Cardiac muscle cell (in vitro differentiated cells and primary cell): ENCODE results near the gene KCP. TPM values are rescaled to one million over a fixed set of nuclear protein-coding genes. Genes with fewer than 3 reads are reported as not detected.

Source experiments
- DNase-seq, 2 donors: peaks; one replicate each; pipeline versions ENCODE4 v3.0.0 to v3.0.0-alpha.2; 2010 to 2017; ENCODE audit warnings: low read depth in 1 of 2, low spot score in 1 of 2
- H3K27ac ChIP-seq: fragments of 200-600 bp; sonication (generic); 2 replicates; pipeline ENCODE4 v1.5.1; 2016
- H3K27me3 ChIP-seq: fragments of 200-600 bp; sonication (generic); 2 replicates; pipeline ENCODE4 v1.6.0; 2016; ENCODE audit warnings: control low read depth
- H3K36me3 ChIP-seq: fragments of 200-600 bp; sonication (generic); 2 replicates; pipeline ENCODE4 v1.5.1; 2016; ENCODE audit warnings: control low read depth
- H3K4me1 ChIP-seq: fragments of 200-600 bp; sonication (generic); 2 replicates; pipeline ENCODE4 v1.8.1; 2017; ENCODE audit warnings: low read depth, mild to moderate bottlenecking, mixed run types
- H3K4me3 ChIP-seq: fragments of 200-600 bp; sonication (generic); 2 replicates; pipeline ENCODE4 v1.5.1; 2016; ENCODE audit warnings: mild to moderate bottlenecking
- H3K9me3 ChIP-seq: fragments of 200-600 bp; sonication (generic); 2 replicates; pipeline ENCODE4 v1.5.1; 2017; ENCODE audit warnings: low read depth, mild to moderate bottlenecking, control low read depth
- polyA plus RNA-seq: library from polyadenylated mRNA; unstranded; fragments of >200 nt; fragmentation: Nextera tagmentation; extraction: Ambion mirVana; gene quantifications from 2 replicates; pipeline ENCODE4 v1.2.1, GENCODE V29; 2016
- total RNA-seq: library from RNA; depleted of rRNA; stranded (reverse); fragments of >200 nt; gene quantifications from 2 replicates; pipeline ENCODE4 v1.2.3, GENCODE V29; 2016
- TF ChIP-seq, protein P1 (sequence below): IDR thresholded peaks from 2 replicates; pipeline ENCODE4 v1.5.1; 2012; ENCODE audit warnings: low read depth, mild to moderate bottlenecking, low read length

Gene KCP
- total and polyA plus RNA-seq, 2 experiments from 2014 or later, result 1.2 to 1.6 TPM

DNA sequence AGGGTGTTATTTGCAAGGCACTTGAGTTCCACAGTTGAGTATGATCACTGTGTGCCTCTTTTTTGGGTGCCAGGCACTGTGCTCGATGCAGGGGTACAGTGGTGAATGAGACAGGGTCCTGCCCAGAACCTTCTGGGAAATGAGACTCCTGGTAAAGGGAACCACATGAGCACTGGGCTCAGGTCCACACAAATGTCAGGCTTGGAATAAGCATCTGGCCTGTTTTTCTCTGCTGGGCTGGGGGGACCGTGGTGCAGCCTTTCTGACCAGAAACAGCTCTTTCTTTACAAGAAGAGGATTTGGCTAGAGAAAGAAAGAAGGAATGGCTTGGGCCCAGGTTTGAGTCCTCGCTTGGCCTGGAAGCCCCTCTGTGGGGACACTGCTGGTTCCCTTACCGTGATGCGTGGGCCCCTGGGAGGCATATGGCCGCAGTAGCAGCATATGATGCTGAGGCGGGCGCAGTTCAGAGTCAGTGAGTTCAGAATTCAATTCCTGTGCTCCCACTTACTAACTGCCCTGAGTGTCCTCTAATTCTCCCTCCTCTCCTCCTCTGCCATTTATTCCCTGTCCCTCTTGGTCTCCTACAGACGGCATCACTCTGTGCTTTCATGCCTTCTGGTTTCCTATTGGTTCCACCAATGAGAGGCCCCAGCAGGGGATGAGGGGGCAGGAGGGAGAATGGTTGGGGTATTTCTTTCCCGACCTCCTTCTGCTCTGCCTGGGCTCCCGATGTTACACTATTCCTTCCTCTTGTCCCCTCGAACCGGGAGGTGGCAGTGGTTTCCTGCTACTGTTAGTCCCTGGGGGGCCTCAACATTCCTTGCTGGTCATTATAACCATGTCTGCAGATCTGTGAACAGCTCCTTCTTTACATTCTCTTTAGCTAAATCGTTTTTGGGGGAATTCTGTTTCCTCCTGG is 9.6 kb upstream of the KCP start:
- H3K36me3 ChIP-seq, result no peaks in the 10 kb centered on the region
- H3K27me3 ChIP-seq, result peaks cover 56% of the 10 kb centered on the region
- no peak for DNase-seq
- no peaks in the 10 kb centered on the region for H3K9me3 ChIP-seq
- TF ChIP-seq, protein P1, sequence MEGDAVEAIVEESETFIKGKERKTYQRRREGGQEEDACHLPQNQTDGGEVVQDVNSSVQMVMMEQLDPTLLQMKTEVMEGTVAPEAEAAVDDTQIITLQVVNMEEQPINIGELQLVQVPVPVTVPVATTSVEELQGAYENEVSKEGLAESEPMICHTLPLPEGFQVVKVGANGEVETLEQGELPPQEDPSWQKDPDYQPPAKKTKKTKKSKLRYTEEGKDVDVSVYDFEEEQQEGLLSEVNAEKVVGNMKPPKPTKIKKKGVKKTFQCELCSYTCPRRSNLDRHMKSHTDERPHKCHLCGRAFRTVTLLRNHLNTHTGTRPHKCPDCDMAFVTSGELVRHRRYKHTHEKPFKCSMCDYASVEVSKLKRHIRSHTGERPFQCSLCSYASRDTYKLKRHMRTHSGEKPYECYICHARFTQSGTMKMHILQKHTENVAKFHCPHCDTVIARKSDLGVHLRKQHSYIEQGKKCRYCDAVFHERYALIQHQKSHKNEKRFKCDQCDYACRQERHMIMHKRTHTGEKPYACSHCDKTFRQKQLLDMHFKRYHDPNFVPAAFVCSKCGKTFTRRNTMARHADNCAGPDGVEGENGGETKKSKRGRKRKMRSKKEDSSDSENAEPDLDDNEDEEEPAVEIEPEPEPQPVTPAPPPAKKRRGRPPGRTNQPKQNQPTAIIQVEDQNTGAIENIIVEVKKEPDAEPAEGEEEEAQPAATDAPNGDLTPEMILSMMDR, result no peak
- no peak overlapping the region for H3K27ac ChIP-seq
- no peaks in the 10 kb centered on the region for H3K4me1 ChIP-seq
- no peak overlapping the region for H3K4me3 ChIP-seq

DNA sequence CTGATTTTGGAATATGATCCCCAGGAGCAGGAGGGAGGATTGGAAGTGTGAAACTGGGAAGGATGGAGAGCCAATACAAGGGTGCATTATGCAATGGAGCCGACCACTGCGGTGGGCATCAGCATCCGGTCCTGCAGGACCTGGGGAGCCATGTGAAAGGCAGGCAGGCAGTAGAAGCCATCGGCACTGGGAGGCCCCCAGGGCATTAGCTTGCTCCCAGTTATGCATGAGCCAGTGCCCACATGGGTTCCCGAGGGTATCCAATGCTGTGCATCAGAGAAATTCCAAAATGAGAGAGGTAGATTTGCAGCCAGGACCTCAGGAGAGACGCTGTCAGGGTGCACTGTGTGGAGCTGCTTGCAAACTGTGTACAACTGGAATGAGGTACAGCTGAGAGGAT is 8.7 kb upstream of the KCP start:
- no peak for DNase-seq
- Histone ChIP-seq H3K27ac (no peak overlapping the region), H3K4me1 (no peaks in the 10 kb centered on the region), H3K27me3 (peaks cover 65% of the 10 kb centered on the region), H3K9me3 (no peaks in the 10 kb centered on the region), H3K4me3 (no peak overlapping the region), H3K36me3 (no peaks in the 10 kb centered on the region)
- TF ChIP-seq, protein P1, result no peak

DNA sequence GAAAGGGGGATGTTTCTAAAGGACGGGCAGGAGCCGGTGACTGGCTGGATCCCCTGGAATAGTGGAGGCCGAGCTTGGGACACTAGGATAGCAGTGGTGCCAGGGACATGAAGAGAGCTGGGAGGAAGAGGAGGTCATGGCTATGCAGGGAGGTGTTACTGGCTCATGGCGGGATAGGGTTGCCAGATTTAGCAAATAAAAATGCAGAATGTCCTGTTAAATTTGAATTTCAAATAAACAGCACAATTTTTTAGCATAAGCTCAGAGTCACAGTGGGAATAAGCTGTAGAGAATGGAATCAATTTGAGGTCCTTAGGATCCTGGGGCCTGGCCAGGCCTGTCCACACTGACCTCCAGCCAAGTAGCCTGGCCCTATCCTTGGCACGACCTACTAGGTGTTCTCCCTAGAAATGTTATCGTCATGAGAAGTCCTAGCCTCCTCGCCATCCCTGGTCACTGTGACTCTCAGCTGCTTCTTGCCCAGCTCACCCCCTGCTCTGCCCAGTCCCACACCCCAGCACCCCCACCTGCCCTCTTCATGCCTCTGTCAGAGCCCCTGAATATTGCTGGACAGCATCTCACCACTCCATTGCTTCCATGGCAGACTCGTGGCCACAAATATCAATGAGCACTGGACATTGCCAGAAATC is 7.6 kb upstream of the KCP start:
- Histone ChIP-seq H3K4me3 (no peak overlapping the region), H3K27ac (no peak overlapping the region), H3K9me3 (no peaks in the 10 kb centered on the region), H3K36me3 (no peaks in the 10 kb centered on the region), H3K27me3 (peaks cover 71% of the 10 kb centered on the region), H3K4me1 (no peaks in the 10 kb centered on the region)
- no peak for DNase-seq
- TF ChIP-seq, protein P1, result no peak

DNA sequence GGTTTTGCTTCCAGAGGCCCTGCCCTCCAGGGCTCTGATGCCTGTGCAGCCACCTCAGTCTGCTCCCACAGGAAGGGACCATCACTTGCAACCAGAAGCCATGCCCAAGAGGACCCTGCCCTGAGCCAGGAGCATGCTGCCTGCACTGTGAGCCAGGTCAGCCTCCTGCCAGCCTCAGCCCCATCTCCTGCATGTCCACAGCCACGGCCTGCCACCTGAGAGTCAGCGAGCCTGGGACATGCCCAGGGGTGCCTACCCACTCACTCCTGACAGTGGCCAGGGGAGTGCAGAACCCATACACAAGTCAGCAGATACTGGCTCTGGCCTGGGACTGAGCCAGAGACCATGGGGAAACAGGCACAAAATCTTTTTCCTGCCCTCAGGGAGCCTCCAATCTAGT is 6.6 kb upstream of the KCP start:
- TF ChIP-seq, protein P1, result no peak
- no peak overlapping the region for H3K4me3 ChIP-seq
- no peaks in the 10 kb centered on the region for H3K36me3 ChIP-seq
- no peak for DNase-seq
- H3K27ac ChIP-seq, result no peak overlapping the region
- H3K4me1 ChIP-seq, result no peaks in the 10 kb centered on the region
- peaks cover 70% of the 10 kb centered on the region for H3K27me3 ChIP-seq
- H3K9me3 ChIP-seq, result no peaks in the 10 kb centered on the region

DNA sequence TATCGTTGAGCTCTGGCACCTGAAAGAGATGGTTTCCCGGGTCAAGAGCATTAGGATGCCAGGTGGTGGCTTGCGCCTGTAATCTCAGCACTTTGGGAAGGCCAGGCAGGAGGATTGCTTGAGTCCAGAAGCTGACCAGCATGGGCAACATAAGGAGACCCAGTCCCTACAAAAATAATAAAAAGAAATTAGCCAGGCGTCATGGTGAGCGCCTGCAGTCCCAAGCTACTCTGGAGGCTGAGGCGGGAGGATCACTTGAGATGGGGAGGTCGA is 6.1 kb upstream of the KCP start:
- no peaks in the 10 kb centered on the region for H3K36me3 ChIP-seq
- TF ChIP-seq, protein P1, result no peak
- no peak overlapping the region for H3K4me3 ChIP-seq
- H3K27ac ChIP-seq, result no peak overlapping the region
- peaks cover 70% of the 10 kb centered on the region for H3K27me3 ChIP-seq
- H3K9me3 ChIP-seq, result no peaks in the 10 kb centered on the region
- DNase-seq, result no peak
- no peaks in the 10 kb centered on the region for H3K4me1 ChIP-seq
